ENCODE data around the gene MARCO.

GRCh38 chr2:119005555-119005954, 63.6 kb downstream of the MARCO start:
- TF ChIP-seq, protein P1, sequence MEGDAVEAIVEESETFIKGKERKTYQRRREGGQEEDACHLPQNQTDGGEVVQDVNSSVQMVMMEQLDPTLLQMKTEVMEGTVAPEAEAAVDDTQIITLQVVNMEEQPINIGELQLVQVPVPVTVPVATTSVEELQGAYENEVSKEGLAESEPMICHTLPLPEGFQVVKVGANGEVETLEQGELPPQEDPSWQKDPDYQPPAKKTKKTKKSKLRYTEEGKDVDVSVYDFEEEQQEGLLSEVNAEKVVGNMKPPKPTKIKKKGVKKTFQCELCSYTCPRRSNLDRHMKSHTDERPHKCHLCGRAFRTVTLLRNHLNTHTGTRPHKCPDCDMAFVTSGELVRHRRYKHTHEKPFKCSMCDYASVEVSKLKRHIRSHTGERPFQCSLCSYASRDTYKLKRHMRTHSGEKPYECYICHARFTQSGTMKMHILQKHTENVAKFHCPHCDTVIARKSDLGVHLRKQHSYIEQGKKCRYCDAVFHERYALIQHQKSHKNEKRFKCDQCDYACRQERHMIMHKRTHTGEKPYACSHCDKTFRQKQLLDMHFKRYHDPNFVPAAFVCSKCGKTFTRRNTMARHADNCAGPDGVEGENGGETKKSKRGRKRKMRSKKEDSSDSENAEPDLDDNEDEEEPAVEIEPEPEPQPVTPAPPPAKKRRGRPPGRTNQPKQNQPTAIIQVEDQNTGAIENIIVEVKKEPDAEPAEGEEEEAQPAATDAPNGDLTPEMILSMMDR (conservative IDR thresholded peaks at IDR 0.05), result no peak
- TF ChIP-seq ZFX (IDR thresholded peaks at IDR 0.05), result no peak
